ENCODE measurements around the gene MYADM.

- TF ChIP-seq ELK4 (IDR thresholded peaks at IDR 0.05; ENCODE audit: borderline replicate concordance, low read depth, low read length) (no peak), CTCF (tag by site-specific recombination; IDR thresholded peaks at IDR 0.05) (no peak)
These were observed 14.0 kb upstream of the MYADM start for GRCh38 chr19:53853707-53854106.
